SK-N-MC (cell line): ENCODE measurements around the gene UBE2E2.

Experiments
- EZH2 ChIP-seq: fragments of 200-600 bp; sonication (generic); IDR thresholded peaks from one replicate; pipeline ENCODE4 v1.6.1; 2017; ENCODE audit warnings: antibody characterized with exemption
- FOXP2 ChIP-seq: optimal IDR thresholded peaks from 2 replicates; pipeline ENCODE3; 2011; ENCODE audit warnings: mild to moderate bottlenecking, moderate library complexity; ENCODE audit not compliant: insufficient read depth; ENCODE audit errors: extremely low read length, control extremely low read depth
- POLR2AphosphoS5 ChIP-seq: IDR thresholded peaks from 2 replicates; pipeline ENCODE4 v1.6.1; 2012; ENCODE audit warnings: mild to moderate bottlenecking, low read depth, low read length, borderline replicate concordance

GRCh38 chr3:23333633-23334032, 130.5 kb downstream of the UBE2E2 start:
- TF ChIP-seq EZH2 (no peak), FOXP2 (no peak), POLR2AphosphoS5 (no peak)
